Activated CD8-positive, alpha-beta memory T cell treated with anti-CD3 and anti-CD28 coated beads for 4 hours (primary cell): ENCODE data around the gene EPHB1.

Experiments used
- DNase-seq, 2 donors: peaks; one replicate each; pipeline ENCODE4 v3.0.0-alpha.2; 2020; ENCODE audit warnings: low read depth in 2 of 2

EPHB1 gene

DNA sequence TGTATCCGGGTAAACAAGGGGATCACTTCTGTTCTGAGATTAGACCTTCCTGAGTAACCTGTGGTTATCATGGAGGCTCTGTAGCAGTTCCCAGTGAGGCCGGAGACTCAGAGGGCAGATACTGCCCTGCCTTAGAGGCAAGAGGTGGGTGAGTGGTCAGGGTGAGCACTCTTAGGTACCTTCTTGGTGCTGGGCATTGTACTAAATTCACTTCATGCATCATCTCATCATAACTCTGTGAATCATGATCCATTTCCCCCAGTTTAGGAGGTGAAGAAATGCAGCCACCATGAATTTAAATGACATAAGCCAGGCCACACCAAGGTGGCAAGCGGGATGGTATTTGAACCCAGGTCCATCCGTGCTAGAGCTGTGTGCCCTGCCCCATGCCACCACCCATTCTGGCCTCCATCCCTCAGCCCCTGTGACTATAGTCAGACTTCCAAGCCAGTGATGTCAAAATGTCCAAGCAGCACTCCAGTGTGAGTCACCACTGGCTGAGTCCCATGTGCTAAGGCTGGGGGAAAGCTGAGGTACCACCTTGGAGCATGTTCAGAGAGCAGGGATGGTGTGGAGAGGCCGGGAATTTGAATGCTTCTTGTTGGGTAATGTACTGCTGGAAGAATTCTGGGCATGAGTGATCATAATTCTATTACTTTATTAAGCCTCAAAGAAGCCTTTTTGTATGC, 88.8 kb downstream of the EPHB1 start:
- DNase-seq = no peak

GRCh38 chr3:134885877-134886621, 91.0 kb downstream of the EPHB1 start:
- DNase-seq = no peak

- DNase-seq = no peak
Measured at GRCh38 chr3:134886991-134887390, 91.9 kb downstream of the EPHB1 start.

GRCh38 chr3:134887536-134887935, 92.5 kb downstream of the EPHB1 start:
- no peak for DNase-seq

GRCh38 chr3:134892326-134892725, 97.3 kb downstream of the EPHB1 start:
- DNase-seq = no peak

GRCh38 chr3:134892761-134893160, 97.7 kb downstream of the EPHB1 start:
- DNase-seq = no peak

DNA sequence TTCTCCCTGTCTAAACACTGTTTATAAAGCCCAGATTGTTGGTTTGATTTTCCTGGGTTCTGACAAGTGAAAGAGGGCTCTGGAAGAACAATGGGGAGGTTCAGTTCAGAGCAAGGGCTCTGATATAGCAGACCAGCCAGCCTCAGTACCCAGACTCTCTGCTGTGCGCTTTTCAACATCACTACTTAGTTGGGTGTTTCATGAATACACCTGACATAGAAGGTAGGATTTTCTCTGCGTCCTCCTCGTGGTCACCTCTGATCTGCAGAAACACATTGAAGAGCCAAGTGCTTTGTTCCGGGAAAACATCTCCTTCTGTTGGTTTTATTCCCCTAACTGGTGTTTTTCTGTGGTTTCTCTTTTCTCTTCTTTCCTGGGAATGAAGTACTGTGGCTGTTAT, 99.5 kb downstream of the EPHB1 start:
- no peak for DNase-seq

DNA sequence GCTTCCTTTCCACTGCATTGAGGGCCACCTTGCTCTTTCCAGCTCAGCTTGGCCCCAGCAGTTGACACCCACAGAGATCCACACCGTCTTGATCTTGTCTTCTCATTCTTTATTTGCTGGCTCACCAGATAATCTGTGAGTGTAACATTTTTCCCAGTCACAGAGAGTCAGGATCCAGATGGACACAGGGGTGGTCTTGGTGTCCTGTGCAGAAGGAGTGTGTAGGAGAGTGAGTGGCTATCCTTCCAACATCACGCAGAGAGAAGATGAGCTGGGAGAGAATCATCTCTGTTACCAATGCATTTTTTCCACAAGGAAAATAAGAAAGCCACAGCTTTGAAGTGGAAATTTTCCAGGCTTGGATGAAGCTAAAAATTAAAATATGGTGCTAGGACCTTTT, 100.1 kb downstream of the EPHB1 start:
- no peak for DNase-seq

DNA sequence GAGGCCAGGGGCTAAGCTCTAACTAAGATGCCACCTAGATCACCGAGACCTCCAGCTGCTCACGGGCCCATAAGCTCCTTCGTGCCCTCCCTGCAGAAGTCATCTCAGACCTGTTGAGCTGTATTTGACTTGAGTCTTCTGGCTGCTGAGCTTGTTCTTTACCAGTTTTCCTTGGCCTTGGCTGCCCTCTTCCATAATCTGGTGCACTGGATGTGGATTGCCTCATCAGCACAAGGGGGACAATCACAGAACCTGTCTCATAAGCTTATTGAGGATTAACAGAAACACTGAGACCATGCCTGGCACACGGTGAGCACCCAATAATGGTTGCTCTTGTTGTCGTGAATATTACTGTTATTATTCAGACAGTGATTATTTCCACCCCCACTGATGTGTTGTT, 101.1 kb downstream of the EPHB1 start:
- no peak for DNase-seq

DNA sequence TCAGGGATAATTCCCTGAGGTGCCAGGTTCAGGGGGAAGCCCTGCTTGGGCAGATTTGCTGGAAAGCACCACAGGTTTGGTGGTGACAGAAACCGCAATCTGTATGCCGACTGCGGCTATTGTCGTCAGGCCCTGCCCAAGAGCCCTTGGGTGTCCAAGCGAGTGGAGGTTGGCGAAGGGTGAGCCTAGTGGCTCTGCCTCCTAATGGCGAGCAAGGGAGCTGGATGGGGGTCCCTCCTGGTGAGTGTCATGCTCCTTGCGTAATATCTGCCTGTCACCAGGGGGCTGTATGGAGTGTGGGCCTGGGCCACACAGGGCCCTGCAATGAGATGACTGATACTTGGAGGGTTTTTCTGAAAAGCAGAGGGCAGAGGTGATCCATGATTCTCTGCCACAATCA, 101.6 kb downstream of the EPHB1 start:
- DNase-seq = no peak

DNA sequence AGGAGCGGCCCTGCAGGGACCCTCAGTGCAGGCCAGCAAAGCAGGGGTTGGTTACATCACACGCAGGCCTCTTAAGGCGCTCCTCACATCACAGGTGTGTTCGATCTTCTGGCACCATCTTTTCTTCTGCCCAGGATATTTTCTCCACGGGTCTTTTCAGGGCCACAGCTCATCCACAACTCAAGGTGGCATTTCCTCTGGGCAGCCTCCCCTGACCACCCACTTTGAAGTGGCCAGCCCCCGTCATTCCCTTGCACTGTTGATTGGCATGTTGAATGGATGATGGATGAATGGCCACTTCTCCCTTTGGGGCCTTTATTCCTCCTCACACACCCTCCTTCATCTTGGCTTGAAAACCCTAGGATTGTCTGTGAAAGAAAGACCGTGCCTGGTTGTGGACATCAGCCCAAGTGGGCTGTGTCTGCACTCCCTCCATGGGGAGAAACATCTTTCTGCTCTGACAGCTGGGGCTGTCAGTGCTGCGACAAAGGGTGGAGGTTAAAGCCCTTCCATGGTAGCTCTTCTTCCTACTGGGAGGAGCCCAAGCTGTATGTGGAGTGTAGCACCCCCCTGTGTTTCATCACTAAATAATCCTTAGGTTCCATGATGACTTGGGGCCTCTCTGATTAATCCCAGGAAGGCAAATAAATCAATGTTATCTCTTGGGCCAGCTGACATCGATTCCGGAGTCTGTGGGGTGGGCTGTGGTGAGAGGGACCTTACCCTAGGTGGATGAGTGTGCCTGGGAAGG, 102.5 kb downstream of the EPHB1 start:
- DNase-seq = no peak

- no peak for DNase-seq
Measured at GRCh38 chr3:134898181-134898754, 103.2 kb downstream of the EPHB1 start.

- no peak for DNase-seq
Measured at GRCh38 chr3:134899786-134900185, 104.7 kb downstream of the EPHB1 start.

DNA sequence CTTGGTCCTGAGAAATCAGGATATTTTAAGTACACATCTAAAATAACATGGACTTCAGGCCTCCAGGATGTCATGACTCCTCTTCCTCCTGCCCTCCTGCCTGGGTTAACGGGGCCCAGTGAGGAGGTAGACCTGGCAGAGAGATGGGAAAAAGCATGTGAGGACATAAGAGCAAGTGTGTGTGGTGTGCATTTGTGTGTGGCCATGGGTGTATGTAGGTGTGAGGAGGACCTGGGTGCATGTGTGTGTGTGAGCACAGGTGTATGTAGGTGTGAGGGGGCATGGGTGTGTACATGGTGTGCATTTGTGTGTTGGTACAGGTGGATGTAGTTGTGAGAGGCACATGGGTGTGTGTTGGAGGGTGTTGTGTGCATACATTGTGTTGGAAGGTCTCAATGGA, 105.4 kb downstream of the EPHB1 start:
- DNase-seq = no peak

DNA sequence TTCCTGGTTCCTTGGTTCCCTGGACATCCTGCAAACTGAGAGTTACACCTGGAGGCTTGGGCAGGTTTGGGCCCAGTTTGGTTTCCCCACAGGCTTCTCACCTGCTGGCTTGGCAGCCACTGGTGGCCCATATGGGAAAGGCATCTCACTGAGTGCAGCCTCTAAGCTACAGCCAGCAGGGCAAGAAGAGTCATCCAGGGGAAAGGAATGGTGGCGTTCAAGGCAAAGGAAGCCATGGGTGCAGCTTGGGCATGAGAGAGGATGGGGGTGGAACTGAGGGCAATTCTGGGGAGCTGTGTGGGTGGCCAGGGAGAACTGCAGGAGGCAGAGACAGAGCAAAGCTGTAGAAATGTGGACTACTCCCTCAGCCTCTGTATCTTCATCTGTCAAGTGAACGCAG, 106.4 kb downstream of the EPHB1 start:
- no peak for DNase-seq

- no peak for DNase-seq
Measured at GRCh38 chr3:134903837-134904236, 108.8 kb downstream of the EPHB1 start.

DNA sequence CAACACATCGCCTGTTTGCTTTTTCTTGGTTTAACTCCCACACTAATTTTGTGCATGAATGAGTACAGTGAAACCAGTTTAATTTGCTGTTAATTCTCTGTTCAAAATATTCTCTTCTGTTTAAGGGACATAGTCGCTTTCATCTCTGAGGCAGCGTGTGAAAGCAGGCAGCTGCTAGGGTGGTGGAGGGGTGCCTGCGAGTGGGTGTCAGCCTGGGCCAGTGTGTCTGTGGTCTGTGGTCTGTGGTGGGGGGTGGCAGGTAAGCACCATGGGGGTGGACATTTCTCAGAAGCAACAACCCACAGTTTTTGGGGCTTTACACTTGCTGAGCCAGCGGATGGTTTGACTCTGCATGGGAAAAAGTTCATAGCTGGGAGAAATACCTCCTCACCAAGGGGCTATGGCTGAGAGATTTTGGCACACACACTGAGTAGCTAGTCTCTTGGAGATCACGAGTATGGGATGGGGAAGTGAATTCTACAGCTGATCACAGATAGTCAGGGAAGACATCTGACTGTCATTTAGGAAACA, 109.2 kb downstream of the EPHB1 start:
- DNase-seq = no peak

DNA sequence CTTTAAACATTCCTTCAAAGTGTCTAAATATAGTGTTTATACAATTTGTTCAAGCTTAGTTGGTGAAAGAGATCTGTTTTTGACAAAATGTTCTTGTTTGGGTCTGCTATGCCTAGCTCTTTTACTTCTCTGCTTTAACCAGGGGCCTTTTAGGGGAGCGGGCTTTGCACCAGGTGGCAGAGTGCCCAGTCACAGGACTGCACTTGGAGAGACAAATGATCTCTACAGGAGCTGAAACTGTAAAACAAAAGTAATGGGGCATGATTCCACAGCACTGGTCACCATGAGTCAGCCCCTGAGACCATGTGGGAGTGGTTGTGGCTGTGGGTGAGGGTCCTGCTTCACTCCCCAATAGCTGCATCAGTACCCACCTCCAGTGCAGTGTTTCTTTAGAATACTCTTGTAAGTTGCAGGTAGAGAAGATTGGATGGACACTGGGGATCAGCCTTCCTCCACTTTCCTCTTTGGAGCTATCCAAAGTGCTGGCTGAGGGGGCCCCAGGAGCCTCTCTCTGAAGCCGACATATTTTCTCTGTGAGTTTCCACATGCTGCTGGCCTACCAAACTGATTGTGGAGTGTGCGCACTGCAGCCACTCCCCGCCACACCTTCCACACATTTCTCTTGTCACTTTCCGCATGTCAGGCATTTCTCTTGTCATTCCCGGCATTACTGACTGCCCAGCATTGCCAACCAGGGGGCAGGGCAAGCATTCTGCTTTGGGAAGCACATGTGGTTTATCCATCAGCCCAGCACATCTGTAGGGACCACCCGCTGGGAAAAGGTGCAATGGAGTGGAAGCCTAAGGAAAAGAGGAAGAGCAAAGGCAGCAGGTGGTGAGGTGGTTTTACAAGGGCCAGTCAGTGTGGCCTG, 110.0 kb downstream of the EPHB1 start:
- no peak for DNase-seq

DNA sequence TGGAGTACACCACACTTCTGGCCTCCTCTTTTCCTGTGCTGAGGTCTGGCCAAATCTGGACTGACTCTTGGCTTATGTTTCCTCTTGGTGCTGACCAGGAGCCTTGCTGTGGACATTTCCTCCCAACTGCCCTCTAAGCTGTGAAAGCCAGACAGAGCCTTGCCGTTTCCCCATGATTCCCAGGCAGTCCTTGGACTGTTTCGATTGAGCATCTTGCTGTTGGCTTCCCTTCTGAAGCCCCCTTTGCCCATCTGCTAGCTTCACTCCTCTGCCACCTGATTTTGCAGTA, 110.5 kb downstream of the EPHB1 start:
- DNase-seq = no peak

- DNase-seq = no peak
Measured at GRCh38 chr3:134908271-134908670, 113.2 kb downstream of the EPHB1 start.

- DNase-seq = no peak
Measured at GRCh38 chr3:134910026-134910425, 115.0 kb downstream of the EPHB1 start.
